ENCODE measurements around the gene XXYLT1.
"Not testable (repeated sequence)": the region's sequence is repeated elsewhere in the genome, so short reads cannot be mapped to it uniquely, and the experiment has no call there.

XXYLT1 gene

DNA sequence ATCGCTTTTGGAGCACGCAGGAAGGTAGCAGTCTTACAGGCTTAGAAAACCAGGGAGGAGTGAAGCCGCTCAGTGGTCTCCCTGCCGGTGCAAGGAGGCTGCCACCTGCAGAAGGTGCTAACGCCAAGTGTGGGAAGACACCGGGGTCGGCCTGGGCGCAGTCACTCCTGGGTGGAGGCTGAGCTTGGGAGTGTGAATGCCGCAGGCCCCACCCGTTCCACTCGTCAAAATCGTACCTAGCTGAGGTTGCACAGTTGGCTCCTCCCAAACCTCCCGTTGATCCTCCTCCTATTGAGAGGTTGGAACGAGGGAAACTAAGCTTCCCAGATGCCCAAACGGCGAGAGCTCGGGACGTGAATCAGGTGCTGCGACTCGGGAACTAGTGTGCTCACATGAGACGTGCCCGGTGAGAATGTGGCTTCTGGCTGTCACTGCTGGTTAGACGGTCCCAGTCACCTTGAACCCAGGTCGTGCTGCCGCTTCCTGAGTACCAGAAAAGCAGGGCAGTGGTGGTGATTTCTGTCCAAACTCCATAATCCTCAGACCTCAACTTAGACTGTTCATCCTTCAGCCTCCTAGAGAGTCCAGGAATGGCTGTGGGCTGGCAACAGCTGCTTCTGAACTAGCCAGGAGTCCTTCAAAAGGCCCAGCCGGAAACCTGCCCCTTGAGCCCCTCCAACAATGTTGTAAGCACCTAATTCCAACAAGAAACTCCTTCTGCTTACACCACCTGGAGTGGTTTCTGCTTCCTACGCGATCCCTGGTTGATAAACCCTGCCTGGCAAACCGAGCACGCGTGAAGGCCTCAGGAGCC is 156.0 kb downstream of the XXYLT1 start:
- TF ChIP-seq TAF1 (IDR thresholded peaks at IDR 0.05; ENCODE audit: borderline replicate concordance, low read depth, low read length) (no peak), POLR2AphosphoS5 (IDR thresholded peaks at IDR 0.05; ENCODE audit: low read depth, low read length) (no peak), POLR2A (IDR thresholded peaks at IDR 0.05; ENCODE audit: low read depth, low read length) (no peak)
- no peak for FAIRE-seq
- DNase-seq (ENCODE audit: insufficient read length), result no peak

GRCh38 chr3:195113536-195114425 is 157.2 kb downstream of the XXYLT1 start:
- DNase-seq (ENCODE audit: insufficient read length), result no peak
- TF ChIP-seq TAF1 (IDR thresholded peaks at IDR 0.05; ENCODE audit: borderline replicate concordance, low read depth, low read length), result no peak
- TF ChIP-seq POLR2A (IDR thresholded peaks at IDR 0.05; ENCODE audit: low read depth, low read length), result no peak
- no peak for FAIRE-seq

- TF ChIP-seq POLR2AphosphoS5 (IDR thresholded peaks at IDR 0.05; ENCODE audit: low read depth, low read length) (no peak), TAF1 (IDR thresholded peaks at IDR 0.05; ENCODE audit: borderline replicate concordance, low read depth, low read length) (no peak), POLR2A (IDR thresholded peaks at IDR 0.05; ENCODE audit: low read depth, low read length) (no peak)
- DNase-seq (ENCODE audit: insufficient read length), result no peak
- no peak for FAIRE-seq
These were observed 157.9 kb downstream of the XXYLT1 start for GRCh38 chr3:195113048-195113447.

DNA sequence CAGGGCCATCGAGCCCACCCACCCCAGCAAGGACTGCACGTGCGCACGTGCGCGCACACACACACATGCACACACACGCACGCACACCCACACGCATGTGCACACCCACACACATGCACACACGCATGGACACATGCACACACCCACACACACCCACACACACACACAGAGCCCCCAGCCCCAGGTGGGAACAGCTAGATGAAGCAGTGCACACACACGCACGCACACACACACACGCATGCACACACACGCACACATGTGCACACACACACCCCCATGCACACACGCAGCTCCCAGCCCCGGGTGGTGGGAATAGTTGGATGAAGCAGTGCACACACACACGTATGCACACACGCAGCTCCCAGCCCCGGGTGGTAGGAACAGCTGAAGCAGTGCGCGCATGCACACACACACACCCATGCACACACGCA is 158.6 kb downstream of the XXYLT1 start:
- no peak for FAIRE-seq
- TF ChIP-seq POLR2A (IDR thresholded peaks at IDR 0.05; ENCODE audit: low read depth, low read length) (no peak), TAF1 (IDR thresholded peaks at IDR 0.05; ENCODE audit: borderline replicate concordance, low read depth, low read length) (no peak), POLR2AphosphoS5 (IDR thresholded peaks at IDR 0.05; ENCODE audit: low read depth, low read length) (no peak)

DNA sequence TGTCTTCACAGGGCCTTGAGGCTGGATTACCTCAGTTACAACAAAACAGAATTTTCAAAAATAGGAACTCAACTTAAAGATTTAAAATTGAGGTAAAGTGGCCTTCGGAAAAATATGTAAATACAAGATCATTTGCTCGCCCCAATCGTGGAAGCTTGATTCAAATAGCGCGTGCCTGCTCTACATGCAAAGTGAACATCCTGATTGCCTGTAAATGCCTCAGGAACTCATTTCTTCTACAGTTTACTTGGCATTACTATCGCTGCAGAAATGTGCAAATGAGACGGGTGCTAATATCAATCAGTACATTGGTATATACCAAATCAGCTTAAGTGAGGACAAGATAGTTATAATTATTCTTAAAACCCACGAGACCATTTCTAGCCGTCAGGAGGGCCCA is 159.2 kb downstream of the XXYLT1 start:
- no peak for TF ChIP-seq TAF1 (IDR thresholded peaks at IDR 0.05; ENCODE audit: borderline replicate concordance, low read depth, low read length)
- no peak for TF ChIP-seq POLR2AphosphoS5 (IDR thresholded peaks at IDR 0.05; ENCODE audit: low read depth, low read length)
- no peak for TF ChIP-seq POLR2A (IDR thresholded peaks at IDR 0.05; ENCODE audit: low read depth, low read length)
- DNase-seq (ENCODE audit: insufficient read length), result no peak
- FAIRE-seq, result no peak

More for the DNA sequence above, 158.6 kb downstream of the XXYLT1 start:
- no peak for DNase-seq (ENCODE audit: insufficient read length)

GRCh38 chr3:195111319-195111705 is 159.6 kb downstream of the XXYLT1 start:
- no peak for TF ChIP-seq POLR2A (IDR thresholded peaks at IDR 0.05; ENCODE audit: low read depth, low read length)
- FAIRE-seq, result no peak
- no peak for DNase-seq (ENCODE audit: insufficient read length)

GRCh38 chr3:195110647-195111318 is 160.2 kb downstream of the XXYLT1 start:
- FAIRE-seq, result peak; percentile 63
- no peak for TF ChIP-seq POLR2A (IDR thresholded peaks at IDR 0.05; ENCODE audit: low read depth, low read length)
- TF ChIP-seq POLR2AphosphoS5 (IDR thresholded peaks at IDR 0.05; ENCODE audit: low read depth, low read length), result no peak
- TF ChIP-seq TAF1 (IDR thresholded peaks at IDR 0.05; ENCODE audit: borderline replicate concordance, low read depth, low read length), result no peak
- no peak for DNase-seq (ENCODE audit: insufficient read length)

GRCh38 chr3:195109098-195109657 is 161.8 kb downstream of the XXYLT1 start:
- TF ChIP-seq TAF1 (IDR thresholded peaks at IDR 0.05; ENCODE audit: borderline replicate concordance, low read depth, low read length) (no peak), POLR2A (IDR thresholded peaks at IDR 0.05; ENCODE audit: low read depth, low read length) (no peak), POLR2AphosphoS5 (IDR thresholded peaks at IDR 0.05; ENCODE audit: low read depth, low read length) (no peak)
- no peak for DNase-seq (ENCODE audit: insufficient read length)
- FAIRE-seq, result peak; percentile 24

GRCh38 chr3:195107593-195107992 is 163.4 kb downstream of the XXYLT1 start:
- DNase-seq (ENCODE audit: insufficient read length) (no peak), FAIRE-seq (no peak)
- TF ChIP-seq TAF1 (IDR thresholded peaks at IDR 0.05; ENCODE audit: borderline replicate concordance, low read depth, low read length), result no peak
- TF ChIP-seq POLR2AphosphoS5 (IDR thresholded peaks at IDR 0.05; ENCODE audit: low read depth, low read length), result no peak

- FAIRE-seq; DNase-seq (ENCODE audit: insufficient read length): not testable (repeated sequence)
These were observed 163.9 kb downstream of the XXYLT1 start for GRCh38 chr3:195107031-195107430.

DNA sequence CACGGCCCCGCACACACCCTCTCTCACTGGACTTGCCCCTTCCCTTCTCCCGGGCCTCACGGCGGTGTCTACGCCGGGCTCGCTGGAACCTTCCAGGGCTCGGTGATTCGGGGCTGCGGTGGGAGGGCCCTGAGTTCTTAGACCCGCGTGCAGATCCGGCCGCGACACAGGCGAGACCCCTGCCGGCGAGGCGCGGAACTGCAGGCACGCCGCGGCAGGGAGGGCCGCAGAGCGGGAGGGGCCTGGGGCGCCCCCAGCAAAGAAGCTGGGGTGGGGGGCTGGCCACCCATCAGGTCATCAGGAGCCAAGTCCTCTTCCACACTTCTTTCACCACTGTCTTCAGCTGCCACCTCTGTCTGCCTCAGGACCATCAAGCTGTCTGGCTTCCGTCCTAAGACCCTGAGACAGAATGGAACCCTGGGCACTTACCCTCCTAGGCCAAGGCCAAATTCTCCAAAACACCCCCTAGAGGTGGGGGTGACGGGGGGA is 164.5 kb downstream of the XXYLT1 start:
- no peak for TF ChIP-seq TAF1 (IDR thresholded peaks at IDR 0.05; ENCODE audit: borderline replicate concordance, low read depth, low read length)
- no peak for TF ChIP-seq POLR2A (IDR thresholded peaks at IDR 0.05; ENCODE audit: low read depth, low read length)
- TF ChIP-seq POLR2AphosphoS5 (IDR thresholded peaks at IDR 0.05; ENCODE audit: low read depth, low read length), result no peak
- FAIRE-seq, result peak; percentile 69
- peak; percentile 82 for DNase-seq (ENCODE audit: insufficient read length)
